ENCODE data around the gene JAK1. TPM values are rescaled to one million over a fixed set of nuclear protein-coding genes. Genes with fewer than 3 reads are reported as not detected.
A peak's percentile ranks its signal among the peaks of the same experiment; 100 is the strongest.

JAK1 gene
- total RNA-seq, 2 donors from 2014 or later, result 22.9 to 23.2 TPM

GRCh38 chr1:65006806-65007205, 40.5 kb upstream of the JAK1 start:
- 100% methylated on average over 1 of the region's 2 CpGs; no CpG with 5 or more reads in 1 of the 2 experiments for WGBS, 2 experiments (ENCODE audit: insufficient coverage in 1 of 2, insufficient read length in 1 of 2)
- no peaks in the 10 kb centered on the region for H3K36me3 ChIP-seq (ENCODE audit: control insufficient read depth, insufficient read depth, low read length)
- peaks cover 2% of the 10 kb centered on the region for H3K9me3 Mint-ChIP-seq

GRCh38 chr1:65003316-65003664, 36.9 kb upstream of the JAK1 start:
- peaks cover 10% of the 10 kb centered on the region for H3K4me1 Mint-ChIP-seq
- no peak for DNase-seq
- peaks cover 10% of the 10 kb centered on the region for H3K9me3 Mint-ChIP-seq
- peaks cover 7% of the 10 kb centered on the region for H3K36me3 Mint-ChIP-seq (ENCODE audit: low read depth)
- H3K4me1 ChIP-seq (ENCODE audit: control insufficient read depth, insufficient read depth, low read length), result no peaks in the 10 kb centered on the region
- TF ChIP-seq CTCF (conservative IDR thresholded peaks at IDR 0.05), result no peak
- peaks cover 56% of the 10 kb centered on the region for H3K27me3 ChIP-seq (ENCODE audit: control insufficient read depth, insufficient read depth, low read length, poor library complexity, severe bottlenecking)
- no peaks in the 10 kb centered on the region for H3K36me3 ChIP-seq (ENCODE audit: control insufficient read depth, insufficient read depth, low read length)
- no peak overlapping the region for H3K9ac ChIP-seq (ENCODE audit: extremely low read depth, low read length, poor library complexity, severe bottlenecking)
- H3K27me3 Mint-ChIP-seq (ENCODE audit: insufficient read depth), result peaks cover 51% of the 10 kb centered on the region
- peak overlapping the region; percentile 77 for H3K4me3 ChIP-seq (ENCODE audit: low read length)
- H3K9me3 ChIP-seq (ENCODE audit: control insufficient read depth, low read length), result peaks cover 13% of the 10 kb centered on the region
- H3K27ac ChIP-seq (ENCODE audit: low read depth, low read length), result no peak overlapping the region
- WGBS, 2 experiments (ENCODE audit: insufficient coverage in 1 of 2, insufficient read length in 1 of 2), result 22 to 32% methylated on average over 8 to 11 of the region's 11 CpGs
- H3K27ac Mint-ChIP-seq, result no peak overlapping the region
- H3K4me3 Mint-ChIP-seq, result peak overlapping the region; percentile 52

More at GRCh38 chr1:65006806-65007205, 40.5 kb upstream of the JAK1 start:
- Mint-ChIP-seq H3K4me1 (peaks cover 4% of the 10 kb centered on the region), H3K27me3 (ENCODE audit: insufficient read depth) (peaks cover 38% of the 10 kb centered on the region), H3K36me3 (ENCODE audit: low read depth) (no peaks in the 10 kb centered on the region), H3K4me3 (no peak overlapping the region), H3K27ac (no peak overlapping the region)
- Histone ChIP-seq H3K27me3 (ENCODE audit: control insufficient read depth, insufficient read depth, low read length, poor library complexity, severe bottlenecking) (peaks cover 46% of the 10 kb centered on the region), H3K4me3 (ENCODE audit: low read length) (no peak overlapping the region), H3K9ac (ENCODE audit: extremely low read depth, low read length, poor library complexity, severe bottlenecking) (no peak overlapping the region), H3K9me3 (ENCODE audit: control insufficient read depth, low read length) (no peaks in the 10 kb centered on the region), H3K27ac (ENCODE audit: low read depth, low read length) (no peak overlapping the region), H3K4me1 (ENCODE audit: control insufficient read depth, insufficient read depth, low read length) (no peaks in the 10 kb centered on the region)
- no peak for DNase-seq
- no peak for TF ChIP-seq CTCF (conservative IDR thresholded peaks at IDR 0.05)

GRCh38 chr1:65002508-65003315, 36.4 kb upstream of the JAK1 start:
- Mint-ChIP-seq H3K9me3 (peaks cover 16% of the 10 kb centered on the region), H3K27me3 (ENCODE audit: insufficient read depth) (peaks cover 51% of the 10 kb centered on the region), H3K27ac (no peak overlapping the region), H3K4me1 (peaks cover 10% of the 10 kb centered on the region), H3K36me3 (ENCODE audit: low read depth) (peaks cover 7% of the 10 kb centered on the region), H3K4me3 (peak overlapping the region; percentile 52)
- Histone ChIP-seq H3K4me1 (ENCODE audit: control insufficient read depth, insufficient read depth, low read length) (no peaks in the 10 kb centered on the region), H3K9ac (ENCODE audit: extremely low read depth, low read length, poor library complexity, severe bottlenecking) (peak overlapping the region; percentile 42), H3K9me3 (ENCODE audit: control insufficient read depth, low read length) (peaks cover 17% of the 10 kb centered on the region), H3K27ac (ENCODE audit: low read depth, low read length) (no peak overlapping the region), H3K27me3 (ENCODE audit: control insufficient read depth, insufficient read depth, low read length, poor library complexity, severe bottlenecking) (peaks cover 56% of the 10 kb centered on the region), H3K4me3 (ENCODE audit: low read length) (peak overlapping the region; percentile 77), H3K36me3 (ENCODE audit: control insufficient read depth, insufficient read depth, low read length) (no peaks in the 10 kb centered on the region)
- no peak for TF ChIP-seq CTCF (conservative IDR thresholded peaks at IDR 0.05)
- peak; percentile 91 for DNase-seq
- 1 to 2% methylated on average over 43 to 72 of the region's 72 CpGs for WGBS, 2 experiments (ENCODE audit: insufficient coverage in 1 of 2, insufficient read length in 1 of 2)
